GM21619 (cell line): ENCODE results near the gene GPN3.
"Not testable (repeated sequence)": the region's sequence is repeated elsewhere in the genome, so short reads cannot be mapped to it uniquely, and the experiment has no call there.

ENCODE experiments used
- ATAC-seq: cut with Tn5 transposase; IDR thresholded peaks from one replicate; pipeline ENCODE4 v1.9.1; 2021; ENCODE audit not compliant: unreplicated experiment

GPN3 gene

DNA sequence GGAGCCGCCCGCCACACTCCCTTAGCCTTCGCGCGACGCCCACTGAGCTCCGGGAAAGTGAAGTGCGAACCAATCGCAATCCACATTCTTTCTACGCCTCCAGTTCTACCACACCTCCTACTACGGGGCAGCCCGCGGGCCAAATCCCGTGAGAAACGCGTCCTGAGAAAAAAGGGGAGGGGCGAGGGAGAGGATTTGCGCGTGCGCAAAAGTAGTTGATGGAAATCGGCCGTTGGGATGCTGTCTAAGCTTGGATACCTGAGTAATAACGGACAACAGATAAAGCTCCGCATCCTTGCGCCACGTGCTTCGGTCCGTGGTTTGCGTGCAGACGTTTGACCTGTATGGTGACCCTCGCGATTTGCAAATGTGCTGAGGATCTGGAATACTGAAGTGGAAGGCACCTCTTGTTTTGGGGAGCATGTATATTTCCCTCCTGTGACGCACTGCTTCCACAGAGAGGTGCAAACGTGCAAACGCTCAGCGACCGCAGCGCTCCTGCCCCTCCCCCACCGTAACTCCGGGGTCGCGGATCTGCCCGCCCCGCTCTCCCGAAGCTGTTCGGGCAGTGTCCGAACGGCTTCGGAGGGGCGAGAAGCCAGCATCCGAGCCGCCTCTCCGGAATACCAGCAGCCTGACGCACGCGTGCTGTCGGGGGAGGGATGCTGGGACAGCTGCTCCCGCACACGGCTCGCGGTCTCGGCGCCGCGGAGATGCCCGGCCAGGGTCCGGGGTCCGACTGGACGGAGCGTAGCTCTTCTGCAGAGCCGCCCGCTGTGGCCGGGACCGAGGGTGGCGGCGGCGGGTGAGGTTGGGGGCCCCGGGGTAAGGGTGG is at the start of gene GPN3, which contains the start of gene FAM216A:
Gene GPN3 (minus strand): TSS at position 44 of the 835 bp plus-strand sequence. CDS start 54 bp downstream, outside the sequence.
Gene FAM216A (plus strand): TSS at position 632 of the 835 bp plus-strand sequence. CDS start 31 bp downstream, at position 663.
- ATAC-seq: peak; percentile 70

DNA sequence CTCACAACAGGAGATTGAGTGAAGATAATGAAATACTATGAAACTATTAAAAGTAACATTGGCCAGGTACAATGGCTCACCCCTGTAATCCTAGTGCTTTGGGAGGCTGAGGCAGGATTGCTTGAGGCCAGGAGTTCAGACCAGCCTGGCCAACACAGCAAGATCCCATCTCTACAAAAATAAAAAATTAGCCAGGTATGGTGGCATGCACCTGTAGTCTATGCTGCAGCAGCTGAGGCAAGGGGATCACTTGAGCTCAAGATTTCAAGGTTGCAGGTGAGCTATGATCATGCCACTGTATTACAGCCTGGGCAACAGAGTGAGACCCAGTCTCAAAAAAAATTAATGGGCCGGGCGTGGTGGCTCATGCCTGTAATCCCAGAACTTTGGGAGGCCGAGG is 48.9 kb upstream of the GPN3 start:
- ATAC-seq: no peak

DNA sequence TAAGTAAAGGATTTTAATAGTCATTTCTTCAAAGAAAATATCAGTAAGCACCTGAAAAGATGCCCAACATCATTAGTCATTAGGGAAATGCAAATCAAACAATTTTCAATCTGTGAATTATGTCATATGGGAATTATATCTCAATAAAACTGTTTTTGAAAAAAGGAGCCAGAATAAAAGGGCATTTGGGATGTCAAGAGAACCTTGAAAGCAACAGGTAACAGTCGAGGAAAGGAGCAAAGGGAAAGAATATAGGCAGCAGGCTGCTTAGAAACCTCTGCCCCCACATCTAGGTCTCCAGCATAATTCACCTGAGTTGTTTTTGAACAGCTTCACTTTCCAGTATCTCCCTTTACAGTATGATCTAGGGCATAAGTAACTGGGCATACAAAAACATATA is 46.3 kb upstream of the GPN3 start:
- no peak for ATAC-seq

DNA sequence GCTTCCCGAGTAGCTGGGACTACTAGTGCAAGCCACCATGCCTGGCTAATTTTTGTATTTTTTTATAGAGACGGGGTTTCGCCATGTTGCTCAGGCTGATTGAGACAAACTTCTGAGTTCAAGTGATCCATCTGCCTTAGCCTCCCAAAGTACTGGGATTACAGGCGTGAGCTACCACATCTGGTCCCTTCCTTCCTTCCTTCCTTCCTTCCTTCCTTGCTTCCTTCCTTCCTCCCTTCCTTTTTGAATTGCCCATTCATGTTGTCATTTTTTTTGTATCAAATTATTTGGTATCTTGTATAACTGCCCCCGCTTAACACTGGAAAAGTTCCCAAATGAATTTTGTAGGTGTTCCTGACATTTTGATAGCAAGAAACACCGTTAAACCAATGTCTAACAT is 45.8 kb upstream of the GPN3 start:
- no peak for ATAC-seq

DNA sequence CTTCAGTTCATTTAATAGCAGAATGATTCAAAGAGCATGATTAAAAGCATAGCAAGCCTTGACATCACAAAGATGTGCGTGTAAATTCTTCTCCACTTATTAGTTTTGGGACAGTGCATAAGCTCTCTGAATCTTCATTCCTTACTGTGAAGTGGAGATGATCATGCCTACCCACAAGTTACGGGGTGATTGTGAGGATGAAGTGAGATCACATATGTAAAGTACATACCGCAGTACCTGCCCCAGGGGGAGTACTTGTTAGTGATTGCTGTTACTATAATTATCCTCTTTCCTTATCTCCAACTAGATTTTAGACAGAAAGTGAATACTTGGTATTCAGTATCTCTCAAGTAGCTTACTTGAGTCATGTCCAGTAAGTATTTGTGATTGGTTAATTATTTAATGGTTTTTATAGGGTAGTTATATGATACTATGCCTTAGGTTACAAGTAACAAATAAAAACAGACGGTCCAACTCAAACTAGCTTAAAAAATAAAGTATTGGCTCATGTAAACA is 40.1 kb upstream of the GPN3 start:
- ATAC-seq: no peak

DNA sequence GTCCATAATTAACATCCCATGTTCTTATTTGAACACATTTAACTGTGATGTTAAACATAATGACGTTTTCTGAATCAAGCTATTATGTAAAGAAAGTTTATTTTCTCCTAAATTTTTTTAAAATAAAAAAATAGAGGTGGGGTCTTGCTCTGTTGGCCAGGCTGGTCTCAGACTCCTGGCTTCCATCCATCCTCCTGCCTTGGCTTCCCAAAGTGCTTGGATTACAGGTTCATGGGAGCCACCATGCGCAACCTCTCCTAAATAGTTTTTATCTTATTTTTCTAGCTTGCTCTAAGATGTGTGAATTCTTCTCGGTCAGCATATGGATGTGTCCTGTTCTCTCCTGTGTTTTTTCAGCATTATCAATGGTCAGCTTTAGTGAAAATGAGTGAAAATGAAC is 37.3 kb upstream of the GPN3 start:
- no peak for ATAC-seq

DNA sequence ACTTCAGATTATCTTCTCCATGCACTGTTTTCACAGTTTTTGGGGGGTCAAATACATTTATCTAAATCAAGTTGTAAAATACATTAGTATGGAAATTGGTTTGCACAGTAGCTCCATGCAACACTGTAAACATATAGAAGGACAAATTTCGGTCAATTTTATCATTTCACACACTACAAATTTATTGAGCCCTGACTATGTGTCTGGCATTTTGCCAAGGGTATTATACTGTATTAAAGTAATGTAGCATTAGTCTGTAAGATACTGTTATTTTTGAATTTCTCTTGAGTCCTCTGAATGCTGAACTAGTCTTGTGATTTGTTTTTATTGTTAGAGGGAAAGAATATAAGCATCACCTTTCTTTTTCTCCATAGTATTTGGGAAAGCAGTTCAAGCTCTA is 35.4 kb upstream of the GPN3 start:
- no peak for ATAC-seq

DNA sequence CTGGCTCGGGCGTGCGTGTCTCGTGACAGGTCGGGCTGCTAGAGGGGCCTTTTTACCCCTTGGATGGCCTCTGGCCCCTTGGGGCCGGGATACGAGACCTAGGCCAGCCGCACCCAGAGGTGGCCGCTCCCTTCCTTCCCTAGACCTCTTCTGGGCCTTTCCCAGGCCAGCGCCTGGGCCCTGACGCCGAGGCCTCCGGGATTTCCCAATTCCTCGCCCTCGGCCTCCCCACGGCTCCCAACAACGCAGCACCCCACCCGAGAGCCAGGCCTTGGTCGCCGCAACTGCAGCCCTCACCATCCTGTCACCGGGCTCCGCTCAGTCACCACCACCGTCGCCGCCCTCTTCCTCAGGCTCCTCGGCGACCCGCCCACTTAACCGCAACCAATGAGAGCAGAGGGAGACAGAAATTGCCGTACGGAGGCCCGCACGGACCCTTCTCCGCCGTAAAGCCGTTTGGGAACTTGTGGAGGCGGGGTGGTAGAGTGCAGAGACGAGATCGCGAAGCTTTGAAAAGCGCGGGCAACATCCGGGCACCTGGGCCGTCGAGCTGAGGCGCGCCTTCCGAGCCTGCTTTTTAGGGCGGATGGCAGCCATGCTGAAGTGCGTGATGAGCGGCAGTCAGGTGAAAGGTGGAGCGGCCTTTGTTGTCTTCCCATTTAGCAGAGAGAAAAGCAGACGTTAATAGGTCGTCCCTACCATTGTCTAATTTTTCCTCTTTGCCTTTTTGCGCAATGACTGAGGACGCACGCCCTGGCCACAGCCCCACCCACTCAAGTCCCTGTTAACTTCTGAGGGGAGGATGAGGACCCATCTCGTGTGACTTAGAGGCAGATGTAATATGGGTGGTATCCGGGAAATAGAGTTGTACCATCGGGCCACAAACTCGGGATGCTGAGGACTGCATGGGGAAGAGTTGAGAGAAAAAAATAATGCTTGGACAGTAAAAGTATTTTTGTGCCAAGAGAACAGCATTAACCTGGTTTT is 34.0 kb upstream of the GPN3 start, which contains the start of the genes RAD9B and VPS29:
Gene RAD9B (plus strand): TSS at position 580 of the 987 bp plus-strand sequence. CDS start 7 bp downstream, at position 587.
Gene VPS29 (minus strand): TSS at position 360 of the 987 bp plus-strand sequence. CDS start 60 bp downstream, at position 300.
- peak; percentile 88 for ATAC-seq

DNA sequence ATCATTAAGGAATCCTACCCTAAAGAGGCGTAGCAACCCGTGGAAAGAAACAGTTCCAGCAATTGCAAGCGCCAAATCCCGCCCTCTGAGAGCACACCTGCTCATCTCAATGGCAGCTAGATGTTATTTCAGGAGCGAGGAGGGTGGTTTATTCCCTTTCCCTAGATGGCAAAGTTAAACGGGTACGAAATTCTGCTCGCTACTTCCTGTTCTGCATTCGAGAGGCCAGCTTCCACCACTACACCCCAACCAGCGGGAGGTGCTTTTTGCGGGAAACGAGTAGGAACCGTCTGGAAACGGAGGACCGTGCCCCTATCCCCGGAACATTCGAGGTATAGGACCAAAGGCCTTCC is 33.3 kb upstream of the GPN3 start:
- peak; percentile 29 for ATAC-seq

DNA sequence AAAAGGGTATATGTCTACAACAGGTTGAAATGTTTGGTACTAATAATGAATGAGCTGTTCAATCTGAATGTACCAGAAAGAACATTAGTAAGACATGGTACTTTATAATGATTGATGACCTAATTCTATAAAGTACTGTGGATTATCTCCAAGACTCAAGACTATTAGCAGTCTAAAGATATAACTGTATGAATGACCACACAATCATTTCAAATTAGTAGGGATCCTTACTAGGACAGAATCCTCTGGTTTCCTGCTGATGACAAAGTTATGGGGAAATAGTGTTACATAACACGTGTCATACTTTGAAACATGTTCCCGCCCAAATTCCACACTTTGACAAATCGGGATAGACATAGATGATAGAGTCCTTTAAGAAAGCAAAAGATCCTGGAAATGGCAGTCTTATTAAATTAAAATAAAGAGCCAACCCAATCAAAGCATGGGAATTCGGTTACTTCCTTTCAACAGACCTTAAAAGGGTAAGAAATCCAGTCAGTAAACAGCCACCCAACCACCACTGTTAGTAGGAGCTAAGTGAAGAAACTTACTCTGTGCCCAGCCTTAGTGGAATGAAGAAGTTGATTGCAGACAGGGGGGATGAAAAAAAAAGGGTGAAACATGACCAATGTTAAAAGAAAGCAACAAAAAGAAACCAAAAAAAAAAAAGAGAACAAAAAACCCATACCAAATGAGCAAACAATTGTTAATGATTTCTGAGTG is 31.1 kb upstream of the GPN3 start:
- no peak for ATAC-seq

DNA sequence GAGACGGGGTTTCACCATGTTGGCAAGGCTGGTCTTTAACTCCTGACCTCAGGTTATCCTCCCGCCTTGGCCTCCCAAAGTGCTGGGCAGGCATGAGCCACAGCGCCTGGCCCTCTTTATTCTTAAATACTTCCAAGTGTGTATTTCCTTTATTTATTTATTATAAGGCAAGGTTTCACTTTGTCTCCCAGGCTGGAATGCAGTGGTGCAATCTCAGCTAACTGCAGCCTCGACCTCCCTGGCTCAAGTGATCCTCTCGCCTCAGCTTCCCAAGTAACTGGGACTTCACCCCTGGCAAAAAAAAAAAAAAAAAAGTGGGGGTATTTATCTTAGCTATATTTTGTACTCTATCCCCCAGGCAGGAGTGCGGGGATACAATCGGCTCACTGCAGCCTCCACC is 7.4 kb upstream of the GPN3 start:
- ATAC-seq: no peak

DNA sequence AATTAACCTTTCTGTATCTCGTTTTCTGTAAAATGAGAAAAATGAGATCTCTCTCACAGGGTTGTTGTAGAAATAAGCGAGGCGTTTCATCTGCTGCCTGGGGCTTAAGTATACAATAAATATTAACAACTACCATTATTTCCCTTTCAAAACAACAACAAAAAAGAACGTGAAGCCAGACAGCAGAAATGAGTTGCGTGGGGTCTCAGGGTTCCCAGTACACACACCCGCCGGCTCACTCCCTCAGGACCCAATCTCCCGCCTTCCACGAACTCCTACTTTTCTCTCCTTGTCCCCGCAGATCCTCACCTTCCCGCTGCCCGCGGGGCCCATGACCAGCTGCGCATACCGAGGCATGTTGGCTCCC is 227 bp downstream of the GPN3 start:
- ATAC-seq: no peak

DNA sequence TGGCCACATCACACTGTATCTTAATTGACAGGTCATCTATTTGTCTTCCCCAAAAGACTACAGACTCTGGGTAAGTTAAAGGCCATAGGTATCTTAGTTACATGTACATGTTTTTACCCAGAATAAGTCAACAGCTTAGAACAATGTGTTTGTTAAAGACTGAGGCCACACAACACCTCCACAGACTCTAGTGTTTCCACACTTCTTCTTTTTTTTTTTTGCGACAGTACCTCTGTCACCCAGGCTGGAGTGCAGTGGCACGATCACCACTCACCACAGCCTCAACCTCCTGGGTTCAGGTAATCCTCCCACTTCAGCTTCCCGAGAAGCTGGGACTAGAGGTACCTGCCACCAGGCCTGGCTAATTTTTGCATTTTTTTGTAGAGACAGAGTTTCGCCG is 1.3 kb downstream of the GPN3 start:
- ATAC-seq: no peak

DNA sequence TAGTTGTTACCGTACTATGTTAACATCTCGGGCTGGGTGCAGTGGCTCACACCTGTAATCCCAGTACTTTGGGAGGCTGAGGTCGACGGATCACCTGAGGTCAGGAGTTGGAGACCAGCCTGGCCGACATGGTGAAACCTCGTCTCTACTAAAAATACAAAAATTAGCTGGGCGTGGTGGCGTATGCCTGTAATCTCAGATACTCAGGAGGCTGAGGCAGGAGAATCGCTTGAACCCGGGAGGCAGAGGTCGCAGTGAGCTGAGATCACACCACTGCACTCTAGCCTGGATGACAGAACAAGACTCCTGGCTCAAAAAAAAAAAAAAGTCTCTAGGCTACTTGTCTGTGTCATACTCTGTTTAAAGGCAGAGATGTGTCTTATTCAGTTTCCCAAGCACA is 2.3 kb downstream of the GPN3 start:
- ATAC-seq: not testable (repeated sequence)

DNA sequence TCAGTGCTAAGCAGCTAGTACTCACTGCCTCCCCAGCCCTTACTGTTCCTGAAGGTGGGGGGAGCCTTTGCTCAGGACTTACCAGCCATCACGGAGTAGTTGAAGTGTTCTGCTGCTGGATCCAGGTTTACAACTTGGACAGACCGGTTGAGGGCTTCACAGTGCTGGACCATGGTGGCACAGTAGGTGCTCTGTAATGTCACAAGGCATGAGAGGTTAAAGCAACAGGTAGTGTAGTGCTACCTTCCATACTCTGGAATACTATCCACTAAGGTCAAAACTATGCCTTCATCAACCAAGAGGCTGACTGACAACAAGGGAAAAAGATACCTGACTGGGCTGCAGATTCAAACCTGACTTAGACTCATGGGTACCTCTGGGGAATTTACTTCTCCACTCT is 3.0 kb downstream of the GPN3 start:
- no peak for ATAC-seq

DNA sequence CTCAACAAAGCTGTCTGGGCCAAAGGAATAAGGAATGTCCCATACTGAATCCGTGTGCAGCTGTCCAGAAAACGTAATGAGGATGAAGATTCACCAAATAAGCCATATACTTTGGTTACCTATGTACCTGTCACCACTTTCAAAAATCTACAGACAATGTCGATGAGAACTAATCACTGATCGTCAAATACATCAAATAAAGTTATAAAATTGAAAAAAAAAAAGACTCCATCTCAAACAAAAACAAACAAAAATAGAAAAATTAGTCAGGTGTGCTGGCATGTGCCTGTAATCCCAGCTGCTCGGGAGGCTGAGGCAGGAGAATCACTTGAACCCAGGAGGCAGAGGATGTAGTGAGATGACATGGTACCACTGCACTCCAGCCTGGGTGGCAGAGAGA is 6.9 kb downstream of the GPN3 start:
- not testable (repeated sequence) for ATAC-seq

DNA sequence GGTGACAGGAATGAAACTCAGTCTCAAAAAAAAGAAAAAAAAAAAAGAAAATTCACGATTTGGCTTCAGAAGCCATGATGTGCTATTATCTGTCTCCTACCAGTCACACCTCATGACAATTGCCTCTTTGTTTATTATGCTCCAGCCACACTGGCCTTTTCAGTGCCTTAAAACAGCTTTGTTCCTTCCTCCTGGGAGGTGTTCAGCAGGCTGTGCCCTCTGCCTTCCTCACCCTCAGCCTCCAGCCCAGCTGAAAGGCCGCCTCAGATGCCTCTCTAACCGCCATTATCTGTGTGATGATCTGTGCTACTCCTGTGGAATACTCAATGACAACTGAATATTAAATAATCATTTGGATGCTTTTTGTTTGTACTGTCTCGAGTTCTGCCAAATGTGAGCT is 9.3 kb downstream of the GPN3 start:
- ATAC-seq: no peak

DNA sequence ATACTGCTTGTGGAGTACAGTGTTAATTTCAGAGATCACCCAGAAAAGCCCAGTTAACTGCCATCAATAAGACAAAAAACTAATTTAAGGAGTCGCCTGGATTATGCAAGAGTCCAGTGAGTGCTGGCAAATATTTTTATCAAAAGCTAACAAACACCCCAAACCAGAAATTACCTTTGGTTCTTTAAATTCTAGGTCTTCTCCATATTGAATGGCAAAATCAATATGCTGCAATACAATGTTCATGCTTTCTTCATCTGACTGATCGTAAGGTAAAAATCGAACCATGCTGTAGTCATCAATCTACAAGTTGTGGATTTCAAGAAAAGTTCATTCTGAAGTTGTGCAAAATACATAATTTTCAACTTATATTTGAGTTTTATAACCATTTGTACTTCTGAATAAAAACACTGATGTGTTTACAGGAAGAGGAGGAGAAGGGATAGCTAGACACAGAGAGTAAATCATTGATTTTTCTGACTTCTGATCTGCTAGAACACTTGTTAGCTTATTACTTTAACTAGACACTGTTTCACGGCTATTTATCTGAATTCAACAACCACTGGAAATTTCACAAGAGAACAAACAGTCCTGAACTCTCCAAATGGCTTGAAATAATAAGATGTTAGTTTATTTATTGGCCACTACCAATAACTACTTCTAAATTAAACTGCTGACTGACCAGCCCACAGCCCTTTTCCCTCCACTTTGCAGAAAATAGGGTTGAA is 14.3 kb downstream of the GPN3 start:
- no peak for ATAC-seq

DNA sequence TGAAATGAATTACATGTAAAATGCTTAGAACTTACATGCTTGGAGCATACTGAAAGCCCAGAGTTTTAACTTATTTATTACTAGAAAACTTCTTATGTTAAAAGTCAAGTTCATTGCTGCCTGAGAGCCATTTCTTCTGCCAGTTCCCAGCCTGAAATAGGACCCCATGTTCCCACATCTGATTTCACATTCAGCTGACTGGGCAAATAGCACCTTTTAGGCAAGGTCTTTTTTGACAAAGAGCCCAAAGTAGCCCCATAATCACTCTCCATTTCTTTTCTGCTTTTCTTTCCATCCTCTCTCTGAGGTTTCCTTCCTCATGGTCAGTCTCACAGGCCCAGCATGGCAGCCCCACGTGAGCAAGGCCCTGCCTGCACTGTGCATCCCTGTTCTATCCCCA is 16.8 kb downstream of the GPN3 start:
- no peak for ATAC-seq
